Measurements from ENCODE around the gene CBX8. TPM values are rescaled to one million over a fixed set of nuclear protein-coding genes. Genes with fewer than 3 reads are reported as not detected.

The CBX8 gene
- total and polyA plus RNA-seq, 12 donors, result 2.2 to 9.3 (median 5.4) TPM

GRCh38 chr17:79810130-79811010 is 13.5 kb upstream of the CBX8 start:
- H3K4me3 ChIP-seq, result peak overlapping the region in 9 of 10 donors; percentile 5 to 39 (median 31)
- H3K36me3 ChIP-seq, result no peaks in the 10 kb centered on the region
- intact Hi-C loops (cut with DNase I), result loop anchor here in 2 of 10 donors (2.0 to 5.0 kb wide), 3 partner anchors 26 to 182 kb away; partner anchors contain the start of gene CBX4 (in 1 of the 2)
- no peak for TF ChIP-seq CTCF (IDR thresholded peaks at IDR 0.05)
- peaks cover 48 to 96% (median 93%) of the 10 kb centered on the region in 7 donors for H3K27me3 ChIP-seq
- peaks cover 20 to 61% (median 43%) of the 10 kb centered on the region in 9 donors for H3K4me1 ChIP-seq
- 0 to 1% methylated on average over 74 to 79 of the region's 79 CpGs for WGBS, 2 donors
- no peaks in the 10 kb centered on the region for H3K9me3 ChIP-seq
- ATAC-seq, result peak; percentile 66 to 88 (median 78)
- peak; percentile 60 to 73 for DNase-seq
- H3K27ac ChIP-seq, result no peak overlapping the region

- ATAC-seq, result no peak
- intact Hi-C loops (cut with DNase I), result loop anchor here in 3 of 10 donors (2.0 to 5.0 kb wide), 4 partner anchors 27 to 183 kb away; partner anchors contain the start of gene CBX4 (in 1 of the 3)
- H3K4me1 ChIP-seq, result peaks cover 20 to 53% (median 36%) of the 10 kb centered on the region in 9 donors
- WGBS, 2 donors, result 4 to 5% methylated on average over 32 to 40 of the region's 40 CpGs
- no peak for DNase-seq
- H3K4me3 ChIP-seq, result peak overlapping the region in 5 of 10 donors; percentile 5 to 36 (median 31)
- H3K9me3 ChIP-seq, result no peaks in the 10 kb centered on the region
- H3K27me3 ChIP-seq, result peaks cover 55 to 96% (median 93%) of the 10 kb centered on the region in 7 donors
- no peaks in the 10 kb centered on the region for H3K36me3 ChIP-seq
- TF ChIP-seq CTCF (IDR thresholded peaks at IDR 0.05), result no peak
- no peak overlapping the region for H3K27ac ChIP-seq
Observed at GRCh38 chr17:79809530-79810129, 12.8 kb upstream of the CBX8 start.

- H3K9me3 ChIP-seq, result no peaks in the 10 kb centered on the region
- H3K4me3 ChIP-seq, result no peak overlapping the region
- peaks cover 0 to 4% (median 0%) of the 10 kb centered on the region in 9 donors for H3K36me3 ChIP-seq
- no peak overlapping the region for H3K27ac ChIP-seq
- intact Hi-C loops (cut with DNase I), result loop anchor here in 1 of 10 donors (5.0 kb wide), 1 partner anchor 33 kb away; no protein-coding TSS in a partner anchor
- TF ChIP-seq CTCF (IDR thresholded peaks at IDR 0.05), result peak in 8 of 9 donors; percentile 8 to 47 (median 35)
- DNase-seq (no peak), ATAC-seq (peak in 6 of 8 donors; percentile 12 to 63 (median 46))
- H3K4me1 ChIP-seq, result peaks cover 19 to 53% (median 36%) of the 10 kb centered on the region in 9 donors
- 28 to 34% methylated on average over 20 of the region's 20 CpGs for WGBS, 2 donors
- peaks cover 61 to 96% (median 93%) of the 10 kb centered on the region in 7 donors for H3K27me3 ChIP-seq
Observed at GRCh38 chr17:79808763-79809529, 12.1 kb upstream of the CBX8 start.
